OCI-LY1 (cell line): ENCODE measurements around the gene LNPEP.

Experiments used
- CTCF ChIP-seq: fragments of 200-600 bp; sonication (generic), shearing (Covaris generic); IDR thresholded peaks from 2 replicates; pipeline ENCODE4 v1.5.1; 2017; ENCODE audit warnings: mild to moderate bottlenecking, antibody characterized with exemption, low read length, moderate library complexity, mixed read lengths
- EZH2 ChIP-seq: fragments of 200-600 bp; sonication (generic), shearing (Covaris generic); IDR thresholded peaks from 2 replicates; pipeline ENCODE4 v1.8.0; 2017; ENCODE audit warnings: borderline replicate concordance, mixed run types, mild to moderate bottlenecking, antibody characterized with exemption, low read length, moderate library complexity, mixed read lengths

- no peak for TF ChIP-seq EZH2
- TF ChIP-seq CTCF: no peak
Measured at GRCh38 chr5:96903300-96903699, 32.6 kb upstream of the LNPEP start.
